GM23338 (cell line): ENCODE results near the gene KIAA1671. TPM values are rescaled to one million over a fixed set of nuclear protein-coding genes. Genes with fewer than 3 reads are reported as not detected.

Experiments used
- ATAC-seq: fragments of 200-7000 bp; cut with Tn5 transposase; 3 replicates; pipeline ENCODE4 v1.9.1; 2020
- DNase-seq: peaks from one replicate; pipeline ENCODE4 v3.0.0-alpha.2; 2015; ENCODE audit warnings: low spot score
- H2AFZ ChIP-seq: fragments of 200-600 bp; sonication (generic); 2 replicates; pipeline ENCODE4 v1.8.0; 2016; ENCODE audit warnings: antibody characterized with exemption, mild to moderate bottlenecking, moderate library complexity
- H3F3A ChIP-seq: fragments of 200-600 bp; sonication (generic); replicated peaks from 2 replicates; pipeline ENCODE4 v1.8.0; 2017; ENCODE audit warnings: antibody characterized with exemption, mixed run types, low read depth
- H3K27ac ChIP-seq: fragments of 200-600 bp; sonication (generic); 2 replicates; pipeline ENCODE4 v1.6.1; 2016; ENCODE audit warnings: low read depth
- H3K27me3 ChIP-seq: fragments of 200-600 bp; sonication (generic); 2 replicates; pipeline ENCODE4 v1.8.0; 2016; ENCODE audit warnings: mild to moderate bottlenecking, mixed run types, moderate library complexity; ENCODE audit not compliant: insufficient read depth
- H3K36me3 ChIP-seq: fragments of 200-600 bp; sonication (generic); 2 replicates; pipeline ENCODE4 v1.8.0; 2016; ENCODE audit warnings: mild to moderate bottlenecking; ENCODE audit not compliant: insufficient read depth
- H3K4me1 ChIP-seq: fragments of 200-600 bp; sonication (generic); 2 replicates; pipeline ENCODE4 v1.8.0; 2016; ENCODE audit warnings: mild to moderate bottlenecking, moderate library complexity; ENCODE audit not compliant: insufficient read depth
- H3K4me2 ChIP-seq: fragments of 200-600 bp; sonication (generic); 2 replicates; pipeline ENCODE4 v1.7.1; 2017; ENCODE audit warnings: mixed run types
- H3K4me3 ChIP-seq: fragments of 200-600 bp; sonication (generic); 2 replicates; pipeline ENCODE4 v1.6.1; 2016; ENCODE audit warnings: mixed run types
- H3K79me2 ChIP-seq: fragments of 200-600 bp; sonication (generic); replicated peaks from 2 replicates; pipeline ENCODE4 v1.8.0; 2017; ENCODE audit warnings: mild to moderate bottlenecking; ENCODE audit not compliant: insufficient read depth
- H3K9me2 ChIP-seq: fragments of 200-600 bp; sonication (generic); 2 replicates; pipeline ENCODE4 v1.8.0; 2017; ENCODE audit not compliant: insufficient read depth
- H4K20me1 ChIP-seq: fragments of 200-600 bp; sonication (generic); replicated peaks from 2 replicates; pipeline ENCODE4 v1.8.0; 2017; ENCODE audit warnings: mild to moderate bottlenecking; ENCODE audit not compliant: insufficient read depth
- H3K27ac Mint-ChIP-seq: 2 replicates; pipeline ENCODE4 v1.8.0; 2020; ENCODE audit warnings: inconsistent platforms, mild to moderate bottlenecking, moderate library complexity, mixed read lengths
- H3K27me3 Mint-ChIP-seq: 3 replicates; pipeline ENCODE4 v1.8.0; 2022; ENCODE audit warnings: low read depth, mild to moderate bottlenecking, moderate library complexity, mixed read lengths, inconsistent platforms; ENCODE audit not compliant: insufficient read depth, poor library complexity
- H3K36me3 Mint-ChIP-seq: 3 replicates; pipeline ENCODE4 v1.8.0; 2021; ENCODE audit warnings: low read depth, mild to moderate bottlenecking, inconsistent platforms, moderate library complexity, mixed read lengths
- H3K4me1 Mint-ChIP-seq: 3 replicates; pipeline ENCODE4 v1.8.0; 2020; ENCODE audit warnings: mild to moderate bottlenecking, inconsistent platforms, mixed read lengths
- H3K4me3 Mint-ChIP-seq: 3 replicates; pipeline ENCODE4 v1.8.0; 2021; ENCODE audit warnings: moderate library complexity, mild to moderate bottlenecking, inconsistent platforms, mixed read lengths
- H3K9me3 Mint-ChIP-seq: 3 replicates; pipeline ENCODE4 v1.8.0; 2020; ENCODE audit warnings: moderate library complexity, mild to moderate bottlenecking, inconsistent platforms, mixed read lengths
- CREB1 ChIP-seq: fragments of 250-450 bp; sonication (Bioruptor Pico); IDR thresholded peaks from 2 replicates; pipeline ENCODE4 v1.5.0; 2020; ENCODE audit warnings: low read depth, mild to moderate bottlenecking, moderate library complexity
- CTCF ChIP-seq, 2 experiments: fragments of 200-600 bp in 1 of 2; sonication (generic) in 1 of 2; conservative IDR thresholded peaks; 2 replicates each; pipeline versions ENCODE4 v1.5.1 to v1.6.1; 2016 to 2017; ENCODE audit warnings: antibody characterized with exemption in 2 of 2, low read depth in 2 of 2, mild to moderate bottlenecking in 2 of 2, moderate library complexity in 1 of 2
- ETS1 ChIP-seq: IDR thresholded peaks from 2 replicates; pipeline ENCODE4 v1.6.1; 2016; ENCODE audit warnings: antibody characterized with exemption
- EZH2 ChIP-seq: fragments of 200-600 bp; sonication (generic); IDR thresholded peaks from one replicate; pipeline ENCODE4 v1.8.0; 2017; ENCODE audit warnings: antibody characterized with exemption, mild to moderate bottlenecking, low read depth; ENCODE audit not compliant: unreplicated experiment
- EZH2phosphoT487 ChIP-seq: fragments of 200-600 bp; sonication (generic); IDR thresholded peaks from one replicate; pipeline ENCODE4 v1.8.1; 2018; ENCODE audit warnings: antibody characterized with exemption; ENCODE audit not compliant: unreplicated experiment
- JUNB ChIP-seq: IDR thresholded peaks from one replicate; pipeline ENCODE4 v1.6.1; 2016; ENCODE audit warnings: antibody characterized with exemption; ENCODE audit not compliant: unreplicated experiment
- NANOG ChIP-seq: IDR thresholded peaks from 2 replicates; pipeline ENCODE4 v1.6.1; 2016; ENCODE audit warnings: antibody characterized with exemption, borderline replicate concordance
- POLR2AphosphoS5 ChIP-seq: IDR thresholded peaks from 2 replicates; pipeline ENCODE4 v1.6.1; 2016; ENCODE audit warnings: antibody characterized with exemption, low read depth
- STAT1 ChIP-seq: IDR thresholded peaks from one replicate; pipeline ENCODE4 v1.6.1; 2016; ENCODE audit warnings: antibody characterized with exemption; ENCODE audit not compliant: unreplicated experiment
- ZNF114 ChIP-seq: fragments of 250-450 bp; sonication (Bioruptor Pico); IDR thresholded peaks from 2 replicates; pipeline ENCODE4 v1.5.0; 2020; ENCODE audit warnings: mild to moderate bottlenecking, moderate library complexity
- ZNF331 ChIP-seq: fragments of 250-450 bp; sonication (Bioruptor Pico); IDR thresholded peaks from 2 replicates; pipeline ENCODE4 v1.5.0; 2020; ENCODE audit warnings: low read depth, mild to moderate bottlenecking, moderate library complexity
- ZNF462 ChIP-seq: fragments of 250-450 bp; sonication (Bioruptor Pico); IDR thresholded peaks from 2 replicates; pipeline ENCODE4 v1.5.0; 2020; ENCODE audit warnings: mild to moderate bottlenecking, moderate library complexity
- polyA plus RNA-seq: library from polyadenylated mRNA; unstranded; fragments of >200 nt; fragmentation: Nextera tagmentation; extraction: Ambion mirVana; gene quantifications from 2 replicates; pipeline ENCODE4 v1.2.1, GENCODE V29; 2016
- total RNA-seq: library from RNA; depleted of rRNA; stranded (reverse); fragments of >200 nt; shearing (Covaris generic); gene quantifications from 2 replicates; pipeline ENCODE4 v1.2.3, GENCODE V29; 2014
- TF ChIP-seq, protein P1 (sequence below): IDR thresholded peaks from one replicate; pipeline ENCODE4 v1.6.1; 2018; ENCODE audit warnings: antibody characterized with exemption; ENCODE audit not compliant: unreplicated experiment

KIAA1671 gene
- total and polyA plus RNA-seq, 2 experiments from 2014 or later: 6.1 to 27.2 TPM

DNA sequence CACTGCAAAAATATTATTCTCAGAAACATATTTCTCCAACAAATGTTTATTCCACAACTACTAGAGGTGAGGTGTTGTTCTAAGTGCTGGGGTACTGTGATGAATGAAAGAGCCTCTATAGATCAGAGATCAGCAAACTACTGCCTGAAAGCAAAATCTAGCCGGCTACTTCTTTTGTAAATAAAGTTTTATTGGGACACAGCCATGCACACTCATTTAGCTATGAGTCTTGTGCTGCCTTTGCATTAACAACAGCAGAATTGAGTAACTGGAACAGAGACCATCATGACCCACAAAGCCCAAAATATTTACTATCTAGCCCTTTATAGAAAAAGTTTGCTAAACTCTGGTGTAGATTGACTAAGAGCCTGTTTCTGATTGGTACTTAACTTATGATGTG, 210.0 kb downstream of the KIAA1671 start:
- H2AFZ ChIP-seq: no peak overlapping the region
- Mint-ChIP-seq H3K27me3 (peaks cover 2% of the 10 kb centered on the region), H3K9me3 (no peaks in the 10 kb centered on the region; the same call in 2 of the 3 replicates), H3K4me1 (no peaks in the 10 kb centered on the region; the same call in 2 of the 3 replicates), H3K27ac (no peak overlapping the region), H3K36me3 (no peaks in the 10 kb centered on the region), H3K4me3 (no peak overlapping the region)
- ATAC-seq (no peak), DNase-seq (no peak)
- TF ChIP-seq POLR2AphosphoS5: no peak
- TF ChIP-seq ETS1: no peak
- TF ChIP-seq CTCF (conservative IDR thresholded peaks at IDR 0.05; ENCODE audit: low read depth in 2 of 2): no peak
- TF ChIP-seq NANOG: no peak
- TF ChIP-seq ZNF462: no peak
- TF ChIP-seq EZH2: no peak
- TF ChIP-seq JUNB: no peak
- TF ChIP-seq, protein P1, sequence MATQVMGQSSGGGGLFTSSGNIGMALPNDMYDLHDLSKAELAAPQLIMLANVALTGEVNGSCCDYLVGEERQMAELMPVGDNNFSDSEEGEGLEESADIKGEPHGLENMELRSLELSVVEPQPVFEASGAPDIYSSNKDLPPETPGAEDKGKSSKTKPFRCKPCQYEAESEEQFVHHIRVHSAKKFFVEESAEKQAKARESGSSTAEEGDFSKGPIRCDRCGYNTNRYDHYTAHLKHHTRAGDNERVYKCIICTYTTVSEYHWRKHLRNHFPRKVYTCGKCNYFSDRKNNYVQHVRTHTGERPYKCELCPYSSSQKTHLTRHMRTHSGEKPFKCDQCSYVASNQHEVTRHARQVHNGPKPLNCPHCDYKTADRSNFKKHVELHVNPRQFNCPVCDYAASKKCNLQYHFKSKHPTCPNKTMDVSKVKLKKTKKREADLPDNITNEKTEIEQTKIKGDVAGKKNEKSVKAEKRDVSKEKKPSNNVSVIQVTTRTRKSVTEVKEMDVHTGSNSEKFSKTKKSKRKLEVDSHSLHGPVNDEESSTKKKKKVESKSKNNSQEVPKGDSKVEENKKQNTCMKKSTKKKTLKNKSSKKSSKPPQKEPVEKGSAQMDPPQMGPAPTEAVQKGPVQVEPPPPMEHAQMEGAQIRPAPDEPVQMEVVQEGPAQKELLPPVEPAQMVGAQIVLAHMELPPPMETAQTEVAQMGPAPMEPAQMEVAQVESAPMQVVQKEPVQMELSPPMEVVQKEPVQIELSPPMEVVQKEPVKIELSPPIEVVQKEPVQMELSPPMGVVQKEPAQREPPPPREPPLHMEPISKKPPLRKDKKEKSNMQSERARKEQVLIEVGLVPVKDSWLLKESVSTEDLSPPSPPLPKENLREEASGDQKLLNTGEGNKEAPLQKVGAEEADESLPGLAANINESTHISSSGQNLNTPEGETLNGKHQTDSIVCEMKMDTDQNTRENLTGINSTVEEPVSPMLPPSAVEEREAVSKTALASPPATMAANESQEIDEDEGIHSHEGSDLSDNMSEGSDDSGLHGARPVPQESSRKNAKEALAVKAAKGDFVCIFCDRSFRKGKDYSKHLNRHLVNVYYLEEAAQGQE: no peak
- TF ChIP-seq STAT1: no peak
- TF ChIP-seq ZNF114: no peak
- TF ChIP-seq ZNF331: no peak
- TF ChIP-seq CREB1 (CRISPR knock-in tag): no peak
- TF ChIP-seq EZH2phosphoT487: no peak
- 0 out of 2 replicates have a peak, but pooled peaks cover 4% of the 10 kb centered on the region for H4K20me1 ChIP-seq
- no peaks in the 10 kb centered on the region for H3K4me1 ChIP-seq
- no peaks in the 10 kb centered on the region for H3K36me3 ChIP-seq
- H3K27ac ChIP-seq: no peak overlapping the region
- H3K9me2 ChIP-seq: no peaks in the 10 kb centered on the region
- no peaks in the 10 kb centered on the region for H3K79me2 ChIP-seq
- H3F3A ChIP-seq: no peaks in the 10 kb centered on the region
- no peak overlapping the region for H3K4me3 ChIP-seq
- H3K4me2 ChIP-seq: no peak overlapping the region
- H3K27me3 ChIP-seq: no peaks in the 10 kb centered on the region
